Activated T-helper 1 cell treated with Interleukin-2 at 50 U/mL for 16 hours (primary cell): ENCODE measurements around the gene LRCH3.

Source experiments
- DNase-seq: peaks from one replicate; pipeline ENCODE4 v3.0.0-alpha.2; 2020; ENCODE audit warnings: low read depth

The LRCH3 gene

DNA sequence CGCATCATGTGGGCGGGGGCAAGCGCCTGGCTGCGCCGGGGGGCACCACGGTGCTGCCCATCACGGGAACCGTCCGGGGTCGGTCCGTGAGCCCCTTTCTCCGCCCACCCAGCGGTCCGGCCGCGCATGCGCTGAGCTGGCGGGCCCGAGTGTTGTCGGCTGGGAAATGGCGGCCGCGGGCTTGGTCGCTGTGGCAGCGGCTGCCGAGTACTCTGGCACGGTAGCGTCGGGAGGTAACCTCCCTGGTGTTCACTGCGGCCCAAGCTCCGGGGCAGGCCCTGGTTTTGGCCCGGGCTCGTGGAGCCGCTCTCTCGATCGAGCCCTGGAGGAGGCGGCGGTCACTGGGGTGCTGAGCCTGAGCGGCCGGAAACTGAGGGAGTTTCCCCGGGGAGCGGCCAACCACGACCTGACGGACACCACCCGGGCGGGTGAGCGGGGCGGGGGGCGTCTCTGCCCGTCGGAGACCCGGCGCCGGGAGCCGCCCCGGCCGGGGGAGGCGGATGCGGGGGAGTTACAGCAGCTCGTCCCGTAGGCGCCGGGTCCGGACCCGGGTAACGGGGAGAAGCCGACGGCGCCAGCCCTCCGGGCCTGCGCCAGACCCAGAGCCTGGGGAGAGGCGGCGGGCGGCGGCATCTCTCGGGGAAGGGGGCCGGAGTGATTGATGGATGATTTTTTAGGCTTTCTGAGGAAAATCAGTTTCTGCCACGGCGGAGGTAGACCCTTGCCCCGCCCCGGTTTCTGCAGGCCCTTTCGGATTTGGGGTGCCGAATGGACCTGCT lies at the start of gene LRCH3:
Gene LRCH3 (plus strand): TSS at position 142 of the 779 bp plus-strand sequence. CDS start 25 bp downstream, at position 167.
- DNase-seq, result peak; percentile 74

DNA sequence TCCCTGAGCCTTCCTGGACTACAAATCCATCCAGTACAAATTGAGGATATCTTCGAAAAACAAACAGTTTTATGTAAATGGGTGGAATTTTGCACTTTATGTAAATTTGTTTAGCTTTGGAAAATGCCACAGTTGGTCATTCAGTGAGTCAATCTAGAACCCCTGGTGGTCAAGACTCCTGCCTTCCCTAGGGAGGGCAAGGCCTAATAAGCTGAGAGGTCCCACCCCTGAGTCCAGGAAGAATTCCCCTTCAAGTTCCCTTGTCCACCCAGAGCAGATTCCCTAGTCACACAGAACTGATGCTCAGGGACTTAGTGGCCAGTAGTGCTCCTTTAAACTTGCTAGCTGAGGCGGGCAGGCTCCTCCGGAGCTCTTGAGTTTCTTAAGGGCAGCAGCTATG lies 48.3 kb upstream of the LRCH3 start:
- no peak for DNase-seq

DNA sequence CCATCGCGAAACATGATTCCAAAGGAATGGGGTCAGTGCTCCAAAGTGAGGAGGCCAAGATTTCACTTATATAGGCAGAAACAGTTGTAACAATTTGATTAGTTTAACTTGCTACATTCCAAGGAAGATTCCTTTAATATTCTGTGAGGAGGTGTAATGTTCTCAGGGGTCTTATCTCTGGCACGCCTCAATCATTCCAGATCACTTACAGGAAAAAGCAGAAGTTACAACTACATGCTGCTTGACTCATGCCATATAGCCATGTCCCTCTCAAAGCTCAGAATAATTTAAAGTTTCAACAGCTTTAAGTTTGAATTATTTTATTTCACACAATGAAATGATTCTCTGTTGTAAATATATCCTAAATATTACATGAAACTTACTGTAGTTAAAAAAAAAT lies 44.8 kb upstream of the LRCH3 start:
- DNase-seq, result no peak

DNA sequence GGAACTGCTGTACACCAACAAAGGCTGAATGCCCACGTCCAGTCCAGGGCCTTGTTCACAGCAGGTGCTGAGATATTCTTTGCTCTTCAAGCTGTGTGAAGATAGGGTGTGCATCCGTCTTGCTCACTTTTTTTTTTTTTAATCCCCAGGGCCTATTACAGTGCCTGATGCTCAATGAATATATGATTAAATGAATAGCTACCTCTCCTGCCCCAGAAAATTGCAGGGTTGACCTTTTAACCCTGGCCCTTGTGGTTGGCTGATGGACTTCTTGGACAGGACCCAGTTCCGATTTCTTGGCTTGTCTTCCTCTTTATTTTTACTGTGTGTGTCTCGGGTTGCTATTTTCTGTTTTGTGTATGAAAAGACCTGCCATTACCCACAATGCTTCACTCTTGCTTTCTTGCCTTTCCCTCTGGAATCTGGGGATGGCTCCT lies 44.2 kb upstream of the LRCH3 start:
- no peak for DNase-seq

DNA sequence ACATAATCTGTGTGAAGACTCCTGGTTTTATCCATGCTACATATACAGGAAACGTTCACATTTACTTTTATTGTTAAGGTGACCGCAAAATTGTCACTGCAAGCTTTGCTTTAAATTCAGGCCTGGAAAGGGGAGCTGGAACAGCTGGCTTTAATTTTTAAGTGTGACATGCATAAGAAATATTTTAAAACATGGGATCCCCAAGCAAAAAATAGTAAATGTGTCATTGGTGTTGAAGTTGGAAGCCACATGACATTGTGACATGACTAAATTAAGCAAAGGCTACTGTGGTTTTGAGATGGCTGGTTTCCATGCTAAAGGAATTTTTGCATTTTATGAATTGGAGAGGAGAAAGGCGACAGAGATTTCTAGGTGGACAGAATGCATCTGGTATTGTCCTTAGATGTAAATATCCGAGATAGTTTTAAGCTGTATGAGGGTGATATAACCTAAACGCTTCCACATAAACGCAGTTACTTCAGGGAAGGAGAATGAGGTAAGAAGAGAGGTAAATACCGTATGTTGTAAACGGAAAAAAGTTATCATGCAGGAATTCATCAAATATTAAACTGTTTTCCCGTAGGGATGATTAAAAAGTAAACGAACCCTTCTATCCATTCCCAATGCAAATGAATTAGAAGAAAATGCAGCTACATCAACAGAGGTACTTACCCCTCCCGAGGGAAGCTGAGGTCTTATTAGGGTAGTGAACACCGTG lies 42.3 kb upstream of the LRCH3 start:
- no peak for DNase-seq

DNA sequence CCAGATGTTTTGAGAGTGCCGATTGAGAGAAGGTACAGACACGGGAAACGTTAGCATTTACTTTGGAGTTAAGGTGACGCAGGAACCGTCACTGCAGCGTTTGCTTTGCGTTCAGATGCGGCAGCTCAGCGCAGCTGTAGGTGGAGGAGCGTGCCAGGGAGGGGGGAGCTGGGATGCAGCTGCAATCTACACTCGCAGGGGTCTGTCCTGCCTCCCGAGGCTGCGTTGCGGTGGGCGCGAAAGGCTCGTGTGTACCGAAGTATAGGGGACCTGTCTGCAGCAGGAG lies 41.8 kb upstream of the LRCH3 start:
- peak; percentile 47 for DNase-seq

DNA sequence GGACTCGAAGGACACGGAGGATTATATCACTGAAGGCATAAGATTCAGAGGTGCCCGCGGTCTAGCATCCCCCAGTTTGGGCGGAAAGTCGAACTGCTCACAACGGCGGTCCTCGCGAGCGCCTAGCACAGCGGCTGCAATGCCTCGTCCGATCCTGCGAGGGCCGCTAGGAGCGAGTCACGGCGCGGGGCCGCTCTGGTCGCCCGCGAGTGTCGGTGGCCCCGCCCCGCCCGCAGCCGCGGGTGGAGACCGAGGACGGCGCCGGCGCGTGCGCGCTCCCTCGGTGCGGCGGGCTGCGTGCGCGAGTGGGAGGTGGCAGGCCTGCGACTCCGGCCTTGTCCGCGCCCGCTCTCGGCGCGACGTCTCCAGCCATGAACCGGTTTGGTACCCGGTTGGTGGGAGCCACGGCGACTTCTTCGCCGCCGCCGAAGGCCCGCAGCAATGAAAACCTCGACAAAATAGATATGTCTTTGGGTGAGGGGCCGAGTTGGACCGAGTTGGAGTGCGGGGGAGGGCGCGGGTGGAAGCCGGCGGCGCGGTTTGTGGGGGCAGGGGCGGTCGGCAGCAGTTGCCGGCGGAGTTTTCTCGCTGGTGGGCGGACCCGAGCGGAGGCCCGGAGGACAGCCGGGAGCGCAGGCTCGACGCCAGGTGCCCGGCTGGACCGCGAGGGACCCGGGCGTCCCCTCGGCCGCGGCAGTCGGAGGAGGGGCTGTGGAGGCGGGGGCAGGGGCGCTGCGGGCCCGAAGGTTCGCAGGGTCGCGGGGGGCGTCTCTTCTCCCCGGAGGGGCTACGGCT lies 41.3 kb upstream of the LRCH3 start, which contains the start of gene FYTTD1:
Gene FYTTD1 (plus strand): TSS at position 283 of the 795 bp plus-strand sequence. CDS start 89 bp downstream, at position 372.
- peak; percentile 88 for DNase-seq

DNA sequence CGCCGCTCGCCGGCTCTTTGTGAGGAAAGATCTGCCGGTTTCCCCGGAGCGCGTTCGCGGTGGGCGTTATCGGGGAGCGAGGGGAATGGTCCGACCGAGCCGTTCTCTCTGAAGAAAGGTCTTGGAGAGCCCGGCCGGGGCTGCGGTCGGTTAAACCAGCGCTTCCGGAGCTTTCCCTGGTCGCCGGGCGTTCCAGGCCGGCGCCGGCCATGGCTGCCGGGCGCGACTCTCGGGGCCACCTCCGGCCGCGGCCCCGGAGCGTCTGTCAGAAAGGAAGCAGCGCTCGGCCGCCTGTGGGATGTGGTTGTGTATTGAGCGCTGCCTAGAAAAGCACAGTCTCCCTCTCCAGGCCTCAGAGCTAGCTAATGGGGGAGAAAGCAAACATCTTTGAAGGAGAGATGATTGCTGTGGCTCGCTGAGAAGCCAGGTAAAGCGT lies 40.6 kb upstream of the LRCH3 start:
- peak; percentile 46 for DNase-seq

DNA sequence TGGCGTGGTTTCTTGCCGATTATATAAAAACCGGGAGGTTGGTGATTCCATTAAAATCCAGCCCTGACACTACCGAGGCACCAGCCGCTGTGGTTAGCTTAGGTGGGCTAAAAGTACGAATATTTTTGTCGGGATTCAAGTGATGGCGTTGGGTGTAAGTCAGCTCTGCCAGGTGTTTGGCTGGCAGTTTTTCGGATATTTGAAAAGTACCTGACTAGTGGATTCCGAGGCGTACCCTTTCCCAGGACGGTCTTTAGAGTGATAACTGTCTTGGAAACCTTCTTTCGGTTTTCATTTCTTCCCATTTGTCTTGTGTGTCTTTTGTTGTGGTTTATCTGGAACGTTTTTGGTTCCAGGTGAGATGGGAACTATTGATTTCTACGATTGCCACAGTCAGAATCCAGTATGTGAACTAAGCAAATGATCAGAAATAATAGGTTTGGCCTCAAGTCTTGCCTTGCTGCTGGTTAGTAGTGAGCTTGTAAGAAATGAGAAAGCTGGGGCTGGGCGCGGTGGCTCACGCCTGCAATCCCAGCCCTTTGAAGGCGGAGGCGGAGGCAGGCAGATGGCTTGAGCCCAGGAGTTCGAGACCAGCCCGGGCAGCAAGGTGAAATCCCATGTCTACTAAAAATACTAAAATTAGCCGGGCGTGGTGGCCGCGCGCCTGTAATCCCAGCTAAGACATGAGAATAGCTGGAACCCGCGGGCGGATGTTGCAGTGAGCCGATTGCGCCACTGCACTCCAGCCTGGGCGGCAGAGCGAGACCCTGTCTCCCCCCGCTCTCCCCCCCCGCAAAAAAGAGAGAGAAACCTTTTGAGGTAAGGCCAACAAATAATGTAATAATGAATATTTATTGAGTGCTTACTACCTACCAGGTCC lies 40.0 kb upstream of the LRCH3 start:
- no peak for DNase-seq

DNA sequence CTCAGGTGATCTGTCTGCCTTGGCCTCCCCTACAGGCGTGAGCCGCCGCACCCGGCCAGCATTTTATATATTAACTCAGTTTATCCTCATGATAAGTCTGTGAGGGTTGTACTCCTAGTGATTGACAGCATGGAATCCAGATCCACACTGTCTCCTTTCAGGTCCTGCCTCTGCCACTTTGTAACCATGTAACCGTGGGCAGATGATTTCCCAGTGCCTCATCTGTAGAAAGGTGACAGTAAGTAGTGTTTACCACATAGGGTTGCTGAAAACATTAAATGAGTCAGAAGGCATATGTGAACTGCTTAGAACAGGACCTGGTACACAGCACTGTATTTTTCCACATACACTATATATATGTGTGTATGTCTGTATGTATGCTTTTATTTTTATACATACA lies 38.9 kb upstream of the LRCH3 start:
- DNase-seq, result no peak

DNA sequence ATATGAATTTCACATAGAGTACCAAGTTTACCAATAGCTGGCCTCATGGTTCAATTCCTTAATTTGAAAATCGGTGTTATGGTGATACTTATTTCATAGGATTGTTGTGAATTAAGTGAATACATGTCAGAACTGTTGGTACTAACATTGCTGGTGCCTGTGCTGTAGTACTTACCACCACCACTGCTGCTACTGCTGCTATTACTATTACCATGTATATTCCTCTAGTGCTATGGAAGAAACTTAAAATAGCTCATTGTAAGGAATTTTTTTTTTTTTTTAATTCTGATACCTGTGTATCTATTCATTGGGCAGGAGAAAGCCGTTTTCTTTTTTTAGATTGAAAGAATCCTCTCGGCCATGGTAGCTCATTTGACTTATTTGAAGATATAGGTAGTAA lies 37.8 kb upstream of the LRCH3 start:
- no peak for DNase-seq

DNA sequence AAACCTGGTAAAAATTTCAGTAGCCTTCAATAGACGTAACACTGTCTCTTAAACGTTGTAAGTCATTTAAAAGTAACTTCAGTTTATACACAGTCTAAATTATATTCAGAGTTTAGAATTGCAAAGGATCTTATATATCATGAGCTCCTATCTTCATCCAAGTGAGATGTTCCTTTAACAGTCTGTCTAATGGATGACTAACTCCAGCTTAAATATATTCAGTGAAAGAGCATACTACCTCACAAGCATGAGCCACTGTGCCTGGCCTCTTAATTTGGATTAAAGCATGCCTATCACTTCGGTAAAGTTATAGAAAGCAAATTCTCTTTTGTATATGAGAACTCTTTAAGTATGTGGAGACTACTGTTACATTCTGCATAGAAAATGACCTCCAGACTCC lies 34.4 kb upstream of the LRCH3 start:
- no peak for DNase-seq

DNA sequence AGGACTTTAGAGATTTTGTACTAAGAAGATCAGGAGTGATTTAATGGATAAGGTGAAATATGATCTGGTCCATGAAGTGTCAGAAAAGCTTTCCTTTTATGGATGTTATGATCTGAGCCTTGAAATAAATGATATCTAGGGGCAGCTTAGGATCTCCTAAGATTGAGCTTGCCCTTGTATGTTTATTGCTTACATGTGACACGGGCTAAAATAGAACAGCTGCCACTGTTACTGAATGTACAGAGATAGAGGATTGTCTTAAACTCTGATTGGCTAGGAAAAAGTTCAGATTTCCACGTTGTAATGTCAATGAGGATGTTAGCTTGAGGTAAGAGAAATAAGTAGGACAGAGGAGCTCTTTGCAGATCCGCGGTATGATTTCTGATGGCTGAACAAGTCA lies 32.5 kb upstream of the LRCH3 start:
- no peak for DNase-seq

DNA sequence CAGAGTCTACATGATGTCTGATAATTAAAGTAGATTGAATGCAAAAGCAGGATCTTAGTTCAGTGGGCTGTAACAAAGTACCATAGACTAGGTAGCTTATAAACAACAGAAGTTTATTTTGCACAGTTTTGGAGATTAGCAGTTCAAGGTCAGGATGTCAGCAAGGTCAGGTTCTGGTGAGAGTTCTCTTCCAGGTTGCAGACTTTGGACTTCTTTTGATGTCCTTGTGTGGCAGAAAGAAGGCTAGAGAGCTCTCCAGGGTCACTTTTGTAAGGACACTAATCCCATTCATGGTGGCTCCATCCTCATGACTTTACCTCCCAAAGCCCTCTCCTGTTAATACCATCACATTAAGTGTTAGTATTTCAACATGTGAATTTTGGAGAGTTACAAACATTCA lies 29.3 kb upstream of the LRCH3 start:
- no peak for DNase-seq

DNA sequence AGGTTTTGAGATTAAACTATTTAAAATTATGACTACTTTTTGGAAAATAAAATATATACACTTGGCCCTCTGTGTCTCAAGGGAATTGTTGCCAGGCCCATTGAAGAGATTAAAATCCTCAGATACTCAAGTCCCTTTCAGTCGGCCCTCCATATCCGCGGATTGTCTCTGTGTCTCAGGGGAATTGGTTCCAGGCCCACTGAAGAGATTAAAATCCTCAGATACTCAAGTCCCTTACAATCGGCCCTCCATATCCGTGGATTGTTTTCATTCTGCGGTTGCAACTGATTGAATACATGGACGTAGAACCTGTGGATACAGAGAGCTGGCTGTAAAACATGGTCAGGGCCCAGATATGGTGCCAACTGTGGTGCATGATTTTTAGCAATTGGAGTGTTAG lies 15.7 kb upstream of the LRCH3 start:
- DNase-seq, result no peak

DNA sequence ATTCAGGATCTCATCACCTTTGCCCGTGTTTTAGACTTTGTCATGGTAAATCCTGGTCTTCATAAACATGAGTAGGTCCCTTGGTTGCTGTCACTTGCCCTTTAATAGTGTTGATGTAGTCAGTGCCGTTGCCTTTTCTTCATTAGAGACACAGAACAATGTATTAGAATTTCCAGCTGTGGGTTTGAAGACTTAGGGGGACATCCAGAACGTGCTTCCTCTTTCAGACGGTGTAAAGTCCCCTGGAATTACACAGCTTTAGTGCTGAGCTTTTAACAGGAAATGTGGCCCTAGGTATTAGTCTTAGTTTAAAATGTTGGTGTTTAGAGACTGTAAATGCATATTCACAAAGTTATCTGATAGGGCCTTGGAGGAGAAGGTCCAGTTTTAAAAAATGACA lies 8.8 kb upstream of the LRCH3 start:
- DNase-seq, result no peak

DNA sequence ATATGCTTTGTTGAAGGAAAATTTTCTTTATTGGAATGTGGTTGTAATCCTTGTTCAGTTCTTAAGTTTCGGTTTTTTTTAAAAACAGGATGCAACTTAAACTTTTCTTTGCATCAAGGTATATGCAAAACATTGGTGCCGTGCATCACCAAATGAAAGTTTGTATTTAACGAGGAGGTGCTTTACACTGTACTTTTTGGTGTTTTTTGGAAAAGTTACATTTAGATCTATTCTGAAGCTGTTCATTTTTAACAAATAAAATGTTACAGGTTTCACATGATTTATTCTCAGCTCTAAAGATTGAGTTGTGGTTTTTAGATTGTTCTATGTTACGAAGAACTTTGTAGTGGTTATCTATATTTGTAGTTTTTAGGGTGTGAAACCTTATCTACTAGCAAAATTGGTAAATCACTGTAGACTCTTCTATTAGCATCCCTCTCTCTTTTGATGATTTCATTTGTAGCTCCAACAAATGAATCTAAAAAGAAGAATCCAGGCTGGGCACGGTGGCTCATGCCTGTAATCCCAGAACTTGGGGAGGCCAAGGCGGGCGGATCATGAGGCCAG lies 7.0 kb upstream of the LRCH3 start:
- no peak for DNase-seq

DNA sequence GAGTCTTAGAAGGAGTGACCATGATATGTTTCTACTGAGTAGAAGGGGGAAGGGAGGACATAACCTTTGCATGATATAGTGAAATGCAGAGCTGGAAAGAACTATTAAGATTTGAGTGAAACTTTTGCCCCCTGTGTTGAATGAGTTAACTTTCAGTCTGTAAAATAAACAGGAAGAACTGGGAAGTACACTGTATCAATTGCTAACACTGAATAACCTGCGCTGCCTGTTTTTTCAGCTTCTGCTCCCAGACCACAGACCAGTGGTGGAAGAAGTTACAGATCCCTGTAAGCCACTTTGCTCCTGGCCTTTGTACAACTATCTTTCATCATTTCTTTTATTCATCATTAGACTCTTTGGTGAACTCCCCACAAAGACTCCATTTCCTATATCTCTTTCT lies 3.6 kb upstream of the LRCH3 start:
- DNase-seq, result no peak

DNA sequence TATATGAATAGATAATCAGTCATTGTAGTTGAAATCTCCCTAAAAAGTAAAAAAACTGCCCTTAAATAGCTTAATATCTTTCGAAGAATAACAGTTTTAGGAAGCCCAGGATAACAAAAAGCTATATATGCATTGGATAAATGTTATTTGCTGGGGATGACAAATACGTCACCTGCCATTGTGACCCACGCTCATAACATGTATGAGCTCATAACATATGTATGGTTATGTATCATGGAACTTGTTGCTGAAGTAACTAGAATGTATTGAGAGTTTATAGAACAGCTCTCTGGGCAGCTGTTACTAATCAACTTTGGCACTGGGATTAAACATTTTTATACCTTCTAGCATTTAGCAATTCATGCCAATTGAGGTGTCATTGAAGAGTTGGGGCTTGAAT lies 1.7 kb upstream of the LRCH3 start:
- DNase-seq, result no peak

DNA sequence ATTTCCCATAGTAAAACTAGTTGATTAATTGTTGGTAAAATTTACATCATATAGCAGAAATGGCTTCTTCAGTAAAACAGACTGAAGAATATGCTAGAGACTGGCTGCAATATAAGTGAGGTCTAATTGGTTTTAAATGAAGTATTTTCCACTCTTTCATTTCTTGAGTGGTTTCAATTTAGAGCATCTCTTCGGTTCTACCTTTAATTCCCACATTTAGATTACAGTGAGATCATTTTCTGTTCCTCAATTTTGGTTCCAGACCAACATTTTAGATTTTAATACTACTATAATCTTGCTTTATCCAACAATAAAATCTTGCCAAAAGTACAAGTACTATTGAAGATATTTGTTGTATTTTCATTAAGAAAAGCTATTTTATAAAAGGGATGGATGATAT lies 1.0 kb upstream of the LRCH3 start:
- no peak for DNase-seq

DNA sequence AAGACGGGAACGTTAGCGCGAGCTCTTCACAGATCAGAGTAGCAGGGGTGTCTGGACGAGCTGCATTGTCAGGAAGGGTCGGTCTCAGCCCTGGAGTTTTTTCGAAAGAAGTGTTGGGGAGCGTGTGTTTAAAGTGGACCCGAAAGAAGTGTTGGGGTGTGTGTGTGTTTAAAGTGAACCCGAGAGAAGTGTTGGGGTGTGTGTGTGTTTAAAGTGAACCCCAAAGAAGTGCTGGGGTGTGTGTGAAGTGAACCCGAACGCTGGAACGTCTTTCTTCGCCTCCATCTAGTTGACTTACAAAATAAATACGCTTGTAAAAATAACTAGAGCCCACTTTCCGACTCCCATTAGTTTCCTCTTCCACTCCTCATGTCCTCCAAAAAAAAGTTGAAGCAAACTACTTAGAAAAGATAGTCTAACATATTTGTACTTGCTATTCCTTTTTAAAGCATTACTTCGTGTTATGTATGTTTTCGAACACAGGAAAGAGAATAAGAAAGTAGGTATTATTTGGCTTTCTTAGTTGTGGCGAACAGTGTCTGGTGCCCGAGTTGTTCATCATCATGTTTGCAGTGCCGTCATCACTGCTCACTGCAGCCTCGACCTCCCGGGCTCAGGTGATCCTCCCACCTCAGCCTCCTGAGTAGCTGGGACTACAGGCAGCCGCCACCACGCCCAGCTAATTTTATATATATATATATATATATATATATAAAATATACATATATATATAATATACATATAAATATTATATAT lies 1.0 kb downstream of the LRCH3 start:
- DNase-seq, result no peak
